ENCODE data around the gene VPS26C. TPM values are rescaled to one million over a fixed set of nuclear protein-coding genes. Genes with fewer than 3 reads are reported as not detected.

Gene VPS26C
- total RNA-seq, 1 experiment from 2014 or later: 47.4 TPM

DNA sequence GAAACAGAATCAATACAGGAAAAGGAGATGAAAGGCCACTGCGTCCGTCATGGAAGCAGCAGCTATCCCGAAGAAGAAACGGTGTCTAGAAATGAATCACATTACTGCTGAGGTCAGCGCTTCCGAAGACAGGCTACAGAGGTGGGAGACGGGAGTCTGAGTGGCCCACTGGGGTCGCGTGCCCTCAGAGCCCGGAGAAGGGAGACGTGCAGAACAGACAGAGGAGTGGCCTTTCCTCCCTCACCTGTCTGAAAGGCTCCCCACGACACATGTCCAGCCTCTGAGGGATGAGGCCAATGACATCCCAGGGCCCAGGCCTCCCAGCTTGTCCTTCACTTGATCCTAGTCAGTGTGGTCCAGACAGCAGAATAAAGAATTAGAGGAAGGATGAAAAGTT is 35.9 kb downstream of the VPS26C start:
- no peak for DNase-seq (ENCODE audit: low read depth, low spot score)
- intact Hi-C loops (cut with micrococcal nuclease; ENCODE audit: unreplicated experiment): no loop called here
- BruUV-seq (replicated peaks): no TSS peak
- no peaks in the 10 kb centered on the region for H3K9me3 ChIP-seq (ENCODE audit: control insufficient read depth, insufficient read depth, low read depth, low read length)
- in situ Hi-C loops (cut with HindIII; ENCODE audit: low pct_unique_long_range_greater_than_20kb, low sequenced_read_pairs): no loop called here
- POLR2A ChIA-PET: no interaction called here
- H3K27me3 ChIP-seq (ENCODE audit: control insufficient read depth, insufficient read depth, low read length): no peaks in the 10 kb centered on the region
- H3K36me3 ChIP-seq (ENCODE audit: control insufficient read depth, insufficient read depth, low read length): peaks cover 2% of the 10 kb centered on the region; the same call in 1 of the 2 replicates
- H3K27ac ChIP-seq (ENCODE audit: low read length): no peak overlapping the region
- ATAC-seq: no peak
- TF ChIP-seq POLR2AphosphoS5 (IDR thresholded peaks at IDR 0.05; ENCODE audit: low read depth, low read length): no peak
- no peak for TF ChIP-seq SIN3A (IDR thresholded peaks at IDR 0.05; ENCODE audit: borderline replicate concordance, insufficient read depth, low read depth, low read length)
- H3K4me3 ChIP-seq (ENCODE audit: low read depth in 2 of 2, low read length in 2 of 2): no peak overlapping the region
- H3K4me1 ChIP-seq (ENCODE audit: control insufficient read depth, insufficient read depth, low read length): no peaks in the 10 kb centered on the region
- CTCF ChIA-PET: no interaction called here

- intact Hi-C loops (cut with micrococcal nuclease; ENCODE audit: unreplicated experiment) (no loop called here), in situ Hi-C loops (cut with HindIII; ENCODE audit: low pct_unique_long_range_greater_than_20kb, low sequenced_read_pairs) (no loop called here)
- POLR2A ChIA-PET: no interaction called here
- Histone ChIP-seq H3K36me3 (ENCODE audit: control insufficient read depth, insufficient read depth, low read length) (peaks cover 2% of the 10 kb centered on the region; the same call in 1 of the 2 replicates), H3K4me3 (ENCODE audit: low read depth in 2 of 2, low read length in 2 of 2) (no peak overlapping the region), H3K27ac (ENCODE audit: low read length) (no peak overlapping the region), H3K27me3 (ENCODE audit: control insufficient read depth, insufficient read depth, low read length) (no peaks in the 10 kb centered on the region), H3K9me3 (ENCODE audit: control insufficient read depth, insufficient read depth, low read depth, low read length) (no peaks in the 10 kb centered on the region), H3K4me1 (ENCODE audit: control insufficient read depth, insufficient read depth, low read length) (no peaks in the 10 kb centered on the region)
- TF ChIP-seq CTCF (IDR thresholded peaks at IDR 0.05) (no peak), POLR2AphosphoS5 (IDR thresholded peaks at IDR 0.05; ENCODE audit: low read depth, low read length) (no peak), SIN3A (IDR thresholded peaks at IDR 0.05; ENCODE audit: borderline replicate concordance, insufficient read depth, low read depth, low read length) (no peak), TCF7L2 (IDR thresholded peaks at IDR 0.05; ENCODE audit: low read depth, low read length) (no peak)
- TF ChIP-seq, protein P1, sequence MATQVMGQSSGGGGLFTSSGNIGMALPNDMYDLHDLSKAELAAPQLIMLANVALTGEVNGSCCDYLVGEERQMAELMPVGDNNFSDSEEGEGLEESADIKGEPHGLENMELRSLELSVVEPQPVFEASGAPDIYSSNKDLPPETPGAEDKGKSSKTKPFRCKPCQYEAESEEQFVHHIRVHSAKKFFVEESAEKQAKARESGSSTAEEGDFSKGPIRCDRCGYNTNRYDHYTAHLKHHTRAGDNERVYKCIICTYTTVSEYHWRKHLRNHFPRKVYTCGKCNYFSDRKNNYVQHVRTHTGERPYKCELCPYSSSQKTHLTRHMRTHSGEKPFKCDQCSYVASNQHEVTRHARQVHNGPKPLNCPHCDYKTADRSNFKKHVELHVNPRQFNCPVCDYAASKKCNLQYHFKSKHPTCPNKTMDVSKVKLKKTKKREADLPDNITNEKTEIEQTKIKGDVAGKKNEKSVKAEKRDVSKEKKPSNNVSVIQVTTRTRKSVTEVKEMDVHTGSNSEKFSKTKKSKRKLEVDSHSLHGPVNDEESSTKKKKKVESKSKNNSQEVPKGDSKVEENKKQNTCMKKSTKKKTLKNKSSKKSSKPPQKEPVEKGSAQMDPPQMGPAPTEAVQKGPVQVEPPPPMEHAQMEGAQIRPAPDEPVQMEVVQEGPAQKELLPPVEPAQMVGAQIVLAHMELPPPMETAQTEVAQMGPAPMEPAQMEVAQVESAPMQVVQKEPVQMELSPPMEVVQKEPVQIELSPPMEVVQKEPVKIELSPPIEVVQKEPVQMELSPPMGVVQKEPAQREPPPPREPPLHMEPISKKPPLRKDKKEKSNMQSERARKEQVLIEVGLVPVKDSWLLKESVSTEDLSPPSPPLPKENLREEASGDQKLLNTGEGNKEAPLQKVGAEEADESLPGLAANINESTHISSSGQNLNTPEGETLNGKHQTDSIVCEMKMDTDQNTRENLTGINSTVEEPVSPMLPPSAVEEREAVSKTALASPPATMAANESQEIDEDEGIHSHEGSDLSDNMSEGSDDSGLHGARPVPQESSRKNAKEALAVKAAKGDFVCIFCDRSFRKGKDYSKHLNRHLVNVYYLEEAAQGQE (IDR thresholded peaks at IDR 0.05; ENCODE audit: insufficient read depth in 1 of 2, low read depth in 2 of 2, low read length in 1 of 2): no peak
- CTCF ChIA-PET: no interaction called here
- BruUV-seq (replicated peaks): no TSS peak
- no peak for ATAC-seq
- no peak for DNase-seq (ENCODE audit: low read depth, low spot score)
Observed at GRCh38 chr21:37230632-37231248, 36.4 kb downstream of the VPS26C start.

GRCh38 chr21:37228003-37228400 is 39.1 kb downstream of the VPS26C start:
- Histone ChIP-seq H3K27me3 (ENCODE audit: control insufficient read depth, insufficient read depth, low read length) (no peaks in the 10 kb centered on the region), H3K27ac (ENCODE audit: low read length) (no peak overlapping the region), H3K9me3 (ENCODE audit: control insufficient read depth, insufficient read depth, low read depth, low read length) (no peaks in the 10 kb centered on the region), H3K4me3 (ENCODE audit: low read depth in 2 of 2, low read length in 2 of 2) (no peak overlapping the region), H3K36me3 (ENCODE audit: control insufficient read depth, insufficient read depth, low read length) (peaks cover 5% of the 10 kb centered on the region; the same call in 1 of the 2 replicates), H3K4me1 (ENCODE audit: control insufficient read depth, insufficient read depth, low read length) (no peaks in the 10 kb centered on the region)
- no peak for ATAC-seq
- in situ Hi-C loops (cut with HindIII; ENCODE audit: low pct_unique_long_range_greater_than_20kb, low sequenced_read_pairs) (no loop called here), intact Hi-C loops (cut with micrococcal nuclease; ENCODE audit: unreplicated experiment) (no loop called here)
- TF ChIP-seq TCF7L2 (IDR thresholded peaks at IDR 0.05; ENCODE audit: low read depth, low read length) (no peak), SIN3A (IDR thresholded peaks at IDR 0.05; ENCODE audit: borderline replicate concordance, insufficient read depth, low read depth, low read length) (no peak), POLR2AphosphoS5 (IDR thresholded peaks at IDR 0.05; ENCODE audit: low read depth, low read length) (no peak), CTCF (IDR thresholded peaks at IDR 0.05) (no peak)
- TF ChIP-seq, protein P1 (IDR thresholded peaks at IDR 0.05; ENCODE audit: insufficient read depth in 1 of 2, low read depth in 2 of 2, low read length in 1 of 2): no peak
- no TSS peak for BruUV-seq (replicated peaks)
- CTCF ChIA-PET: no interaction called here
- POLR2A ChIA-PET: no interaction called here
- DNase-seq (ENCODE audit: low read depth, low spot score): no peak

Data from Panc1 (cell line).